HG02763 (cell line): ENCODE measurements around the gene SPACA5.
A peak's percentile ranks its signal among the peaks of the same experiment; 100 is the strongest.
"Not testable (repeated sequence)": the region's sequence is repeated elsewhere in the genome, so short reads cannot be mapped to it uniquely, and the experiment has no call there.

Experiments
- ATAC-seq: cut with Tn5 transposase; IDR thresholded peaks from one replicate; pipeline ENCODE4 v1.9.1; 2021; ENCODE audit warnings: mild to moderate bottlenecking, moderate library complexity; ENCODE audit not compliant: unreplicated experiment

The SPACA5 gene

DNA sequence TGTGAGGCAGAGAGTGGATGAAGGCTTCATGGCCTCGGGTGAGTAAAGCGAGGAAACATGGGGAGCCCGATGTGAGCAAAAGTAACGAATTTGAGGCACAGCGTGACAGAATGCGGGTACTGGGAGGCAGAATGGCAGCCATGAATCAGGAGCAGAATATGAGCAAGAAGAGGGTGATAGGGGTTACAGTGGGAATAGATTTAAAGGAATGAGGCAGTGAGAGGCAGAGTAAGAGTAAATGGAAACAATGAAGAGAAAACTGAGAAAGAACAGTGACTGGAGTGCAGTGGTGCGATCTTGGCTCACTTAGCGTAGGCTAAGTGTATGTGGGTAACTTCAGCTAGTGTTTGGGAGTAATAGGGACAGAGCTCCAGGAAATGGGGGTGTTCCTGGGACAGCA, at the start of gene SPACA5:
SPACA5 (plus strand) TSS at position 301 of the 400 bp plus-strand sequence. CDS start 815 bp downstream, outside the sequence.
- ATAC-seq: not testable (repeated sequence)

- ATAC-seq: not testable (repeated sequence)
Observed at GRCh38 chrX:47958206-47958605, 48.6 kb upstream of the SPACA5 start.

DNA sequence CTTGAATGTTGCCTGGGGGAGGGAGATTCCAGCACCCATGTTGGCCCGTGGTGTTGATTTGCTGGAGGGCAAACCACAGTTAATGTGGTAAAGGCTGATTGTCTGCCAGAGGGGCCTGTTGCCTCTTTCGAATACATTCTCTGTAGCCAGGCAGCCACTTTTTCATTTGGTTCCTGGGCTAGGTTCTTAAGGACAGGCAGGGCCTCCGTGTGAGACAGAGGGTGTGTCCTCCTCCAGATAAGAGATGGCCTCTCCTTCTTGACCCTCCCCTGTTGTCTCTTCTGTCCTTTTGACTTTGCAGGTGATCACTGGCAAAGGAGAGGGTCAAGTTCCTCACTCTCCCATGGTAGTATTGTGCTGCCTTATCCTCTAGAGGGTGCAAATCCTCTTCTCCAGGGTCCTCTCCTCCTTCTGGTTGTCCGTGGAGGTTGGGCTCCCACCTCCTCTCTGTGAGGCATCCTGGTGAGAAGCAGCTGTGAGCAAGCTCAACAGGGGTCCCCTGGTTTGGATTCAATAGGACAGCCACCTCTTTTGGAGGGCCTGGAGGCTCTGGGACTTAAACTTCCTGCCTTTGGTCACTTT, 47.9 kb upstream of the SPACA5 start:
- no peak for ATAC-seq

- no peak for ATAC-seq
Observed at GRCh38 chrX:47960406-47960805, 46.4 kb upstream of the SPACA5 start.

GRCh38 chrX:47961830-47962229, 45.0 kb upstream of the SPACA5 start:
- not testable (repeated sequence) for ATAC-seq

GRCh38 chrX:47965526-47965925, 41.3 kb upstream of the SPACA5 start:
- ATAC-seq: not testable (repeated sequence)

- no peak for ATAC-seq
Observed at GRCh38 chrX:47973235-47973634, 33.6 kb upstream of the SPACA5 start.

- no peak for ATAC-seq
Observed at GRCh38 chrX:47976254-47977151, 30.3 kb upstream of the SPACA5 start.

DNA sequence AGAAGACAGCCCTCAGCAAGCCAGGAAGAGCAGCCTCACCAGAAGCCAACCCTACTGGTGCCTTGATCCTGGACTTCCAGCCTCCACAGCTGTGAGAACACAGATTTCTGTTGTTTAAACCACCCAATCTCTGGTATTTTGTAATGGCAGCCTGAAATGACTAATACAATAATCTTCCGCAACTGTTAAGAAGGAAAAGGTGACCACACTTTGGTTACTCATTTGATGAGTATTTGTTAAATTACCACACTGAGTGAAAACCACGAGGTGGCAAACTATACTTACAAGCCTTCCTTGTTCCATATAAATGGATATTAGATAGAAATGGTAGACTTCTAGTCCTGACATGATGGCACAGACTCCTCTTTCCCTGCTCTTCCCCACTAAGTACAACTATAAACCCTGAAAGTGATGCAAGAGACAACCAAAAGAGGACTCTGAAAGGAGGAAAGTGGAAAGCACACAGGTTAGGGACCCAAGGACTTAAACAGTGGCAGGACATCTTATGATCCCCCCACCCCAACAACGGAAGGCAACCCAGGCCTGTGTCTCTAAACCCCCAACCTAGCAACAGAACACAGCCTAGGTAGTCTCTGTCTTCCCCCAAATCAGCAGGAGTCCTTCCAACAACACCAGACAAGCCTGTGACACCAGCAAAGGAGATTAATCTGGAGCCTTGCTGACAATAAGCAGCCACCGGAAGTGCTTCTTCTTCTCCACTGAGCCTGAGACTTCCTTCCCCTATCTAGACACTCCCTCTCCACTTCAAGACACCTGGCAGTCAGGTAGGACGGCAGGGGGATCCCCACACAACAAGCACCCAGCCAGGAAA, 15.3 kb upstream of the SPACA5 start:
- ATAC-seq: no peak

- no peak for ATAC-seq
Observed at GRCh38 chrX:47992095-47992380, 14.8 kb upstream of the SPACA5 start.

DNA sequence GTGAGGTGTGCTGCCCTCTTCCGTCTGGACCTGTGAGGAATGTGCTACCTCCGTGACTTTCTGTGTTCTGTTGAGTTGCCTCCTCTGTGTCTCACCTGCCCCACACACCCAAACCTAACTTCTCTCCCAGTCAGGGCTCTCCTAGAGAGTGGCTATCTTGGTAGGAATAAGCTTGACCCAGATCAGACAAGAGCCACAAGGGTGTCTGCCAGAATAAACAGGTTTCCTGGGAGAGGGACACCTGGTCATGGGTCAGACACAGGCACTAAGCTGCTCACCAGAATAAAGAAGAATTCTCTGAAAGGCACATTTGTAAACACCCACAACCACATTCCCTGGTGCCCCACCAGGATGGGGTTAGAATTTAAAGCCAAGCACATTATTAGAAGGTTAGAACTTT, 14.1 kb upstream of the SPACA5 start:
- ATAC-seq: no peak

DNA sequence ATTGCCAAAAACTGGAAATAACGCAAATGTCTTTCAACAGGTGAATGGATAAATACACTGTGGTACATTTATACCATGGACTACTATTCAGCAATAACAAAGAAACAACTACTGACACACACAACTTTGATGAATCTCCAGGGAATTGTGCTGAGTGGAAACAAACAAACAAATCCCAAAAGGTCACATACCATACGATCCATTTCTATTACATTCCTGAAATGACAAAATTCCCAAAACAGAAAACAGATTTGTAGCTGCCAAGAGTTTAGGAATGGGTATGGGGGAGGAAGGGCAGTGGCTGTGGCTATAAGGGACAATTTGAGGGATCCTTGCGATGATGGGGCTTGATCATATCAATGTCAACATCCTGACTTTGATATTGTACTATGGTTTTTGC, 5.5 kb upstream of the SPACA5 start:
- ATAC-seq: no peak

- no peak for ATAC-seq
Observed at GRCh38 chrX:48002319-48002718, 4.5 kb upstream of the SPACA5 start.

DNA sequence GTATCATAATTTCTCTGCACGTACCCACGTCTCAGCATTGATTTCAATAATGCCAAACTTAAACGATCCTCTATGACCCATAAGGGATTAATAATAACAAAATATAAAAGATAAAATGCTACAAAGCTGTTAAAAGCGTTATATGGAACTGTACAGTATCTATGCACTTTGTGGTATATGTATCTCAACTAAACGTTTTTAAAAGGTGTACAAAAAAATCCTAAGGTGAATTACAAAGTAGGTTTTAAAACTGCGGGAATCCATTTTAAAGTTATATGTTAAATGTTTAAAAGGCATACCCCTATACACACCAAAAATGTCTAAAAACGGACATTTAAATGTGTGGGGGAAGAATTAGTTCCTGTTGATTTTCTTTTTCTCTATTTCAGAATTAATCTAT, 3.9 kb upstream of the SPACA5 start:
- no peak for ATAC-seq

GRCh38 chrX:48003367-48003757, 3.4 kb upstream of the SPACA5 start:
- no peak for ATAC-seq

DNA sequence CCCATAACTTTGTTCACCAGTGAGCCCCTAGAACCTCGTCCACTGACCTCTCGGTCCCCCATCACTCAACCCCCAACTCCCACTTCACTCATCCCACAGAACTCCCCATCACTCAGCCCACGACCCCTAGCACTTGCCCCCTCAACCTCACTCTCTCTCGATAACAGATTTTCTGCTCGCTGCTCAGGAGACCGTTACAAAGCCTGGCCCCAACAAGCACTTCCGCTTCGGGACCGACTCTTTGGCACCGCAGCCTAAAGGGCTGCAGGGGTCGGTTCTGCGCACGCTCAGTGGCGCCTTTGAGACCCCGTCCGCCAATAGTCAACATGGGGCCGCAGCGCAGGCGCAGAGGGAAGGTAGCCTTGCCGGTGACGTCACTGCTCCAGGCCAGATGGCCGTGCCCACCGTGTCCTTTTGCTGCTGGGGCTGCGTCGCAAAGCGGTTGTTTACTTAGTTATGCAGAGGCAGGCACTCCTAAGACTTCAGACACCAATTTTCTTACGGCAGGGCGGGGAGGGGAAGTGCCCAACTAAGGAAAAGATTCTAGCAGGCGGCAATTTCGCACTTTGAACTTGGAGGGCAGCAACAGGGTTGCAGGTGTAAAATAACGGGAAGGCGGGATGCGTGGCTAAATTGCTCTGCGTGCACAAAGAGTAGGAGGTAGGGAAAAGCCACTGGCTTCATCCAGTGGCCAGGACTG, 2.9 kb upstream of the SPACA5 start, which contains the start of gene ZNF182:
ZNF182 (minus strand) TSS at position 232 of the 700 bp plus-strand sequence. CDS start 1,380 bp downstream, outside the sequence.
- ATAC-seq: peak; percentile 90

DNA sequence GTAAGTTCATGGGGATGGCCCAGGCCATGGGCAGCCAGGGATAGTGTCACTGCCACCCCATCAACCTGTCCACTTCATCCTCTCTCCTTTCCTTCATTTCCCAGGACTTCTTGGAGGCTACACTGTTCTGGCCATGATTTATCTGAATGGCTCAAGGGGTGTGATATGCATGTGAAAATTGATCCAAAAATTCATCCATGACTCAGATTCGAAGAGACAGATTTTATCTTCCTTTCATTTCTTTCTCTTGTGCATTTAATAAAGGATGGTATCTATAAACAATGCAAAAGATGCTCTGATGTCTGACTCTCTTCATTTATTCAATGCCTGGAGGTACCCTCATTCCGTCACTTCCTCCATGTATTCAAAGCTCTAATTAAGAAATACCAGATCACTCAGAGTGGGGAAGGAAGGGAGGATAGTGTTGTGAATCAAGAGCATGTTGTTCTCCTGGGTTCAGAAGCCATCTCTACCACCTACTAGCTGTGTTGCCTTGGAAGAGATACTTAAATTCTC, 2.7 kb downstream of the SPACA5 start:
- ATAC-seq: not testable (repeated sequence)

- not testable (repeated sequence) for ATAC-seq
Observed at GRCh38 chrX:48016583-48017310, 10.0 kb downstream of the SPACA5 start.

DNA sequence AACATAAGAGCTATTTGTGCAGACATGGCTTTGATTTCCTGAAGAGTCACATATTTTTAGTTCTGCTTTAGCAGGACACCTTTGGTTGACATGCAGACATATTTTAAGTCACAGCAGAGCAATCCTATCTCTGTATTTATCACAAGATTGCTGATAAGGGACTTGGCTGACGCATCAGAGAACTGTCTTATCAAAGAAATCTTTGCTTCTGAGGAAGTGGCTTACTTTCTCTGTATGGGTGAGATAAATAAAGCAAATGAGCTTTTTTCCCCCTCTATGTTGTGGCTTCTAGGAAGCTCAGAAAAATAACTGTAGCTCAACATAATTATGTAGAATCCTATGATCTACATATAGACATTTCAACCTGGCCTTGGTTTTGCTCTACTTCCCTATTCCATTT, 13.1 kb downstream of the SPACA5 start:
- not testable (repeated sequence) for ATAC-seq

DNA sequence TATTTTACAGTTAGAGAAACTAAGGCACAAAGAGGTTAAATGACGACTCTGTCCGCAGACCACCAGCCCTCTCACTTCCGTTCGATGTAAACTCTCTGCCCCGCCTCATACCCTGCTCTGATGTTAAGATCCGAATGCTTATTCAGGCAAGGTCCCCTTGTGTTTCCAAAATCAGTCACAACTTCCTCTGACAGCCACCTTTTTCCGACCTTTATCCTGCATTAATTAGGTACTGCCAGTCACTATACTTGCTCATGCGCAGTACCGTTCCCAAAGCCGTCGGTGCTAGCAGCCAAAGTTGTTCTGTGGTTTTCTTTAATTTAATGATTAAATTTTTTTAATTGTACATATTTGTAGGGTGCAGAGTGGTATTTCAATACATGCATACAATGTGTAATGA, 13.7 kb downstream of the SPACA5 start:
- not testable (repeated sequence) for ATAC-seq
